ENCODE data around the gene BTF3.

Gene BTF3

GRCh38 chr5:73513996-73514395 lies 15.8 kb downstream of the BTF3 start:
- ATAC-seq = no peak

DNA sequence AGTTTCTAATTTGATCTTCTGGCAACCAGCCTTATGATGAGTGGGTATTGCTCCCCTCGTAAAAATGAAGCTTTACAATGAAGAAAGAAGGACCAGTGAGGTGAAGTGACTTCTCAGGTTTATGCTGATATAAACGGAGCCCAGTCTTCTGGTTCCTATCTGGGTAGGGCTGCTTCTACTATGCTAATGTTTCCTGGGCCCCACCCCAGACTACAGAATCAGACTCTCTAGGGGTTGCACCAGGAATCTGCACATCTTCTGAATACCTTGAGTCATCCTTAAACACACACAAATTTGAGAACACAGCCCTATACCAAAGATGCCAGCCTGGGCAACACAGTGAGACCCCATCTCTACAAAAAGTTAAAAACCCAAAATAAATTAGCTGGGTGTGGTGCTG lies 16.2 kb downstream of the BTF3 start:
- no peak for ATAC-seq
- no peak for TF ChIP-seq GLIS3 (CRISPR knock-in tag; IDR thresholded peaks at IDR 0.05)
- TF ChIP-seq CSDC2 (CRISPR knock-in tag; IDR thresholded peaks at IDR 0.05) = no peak
- TF ChIP-seq, protein P1, sequence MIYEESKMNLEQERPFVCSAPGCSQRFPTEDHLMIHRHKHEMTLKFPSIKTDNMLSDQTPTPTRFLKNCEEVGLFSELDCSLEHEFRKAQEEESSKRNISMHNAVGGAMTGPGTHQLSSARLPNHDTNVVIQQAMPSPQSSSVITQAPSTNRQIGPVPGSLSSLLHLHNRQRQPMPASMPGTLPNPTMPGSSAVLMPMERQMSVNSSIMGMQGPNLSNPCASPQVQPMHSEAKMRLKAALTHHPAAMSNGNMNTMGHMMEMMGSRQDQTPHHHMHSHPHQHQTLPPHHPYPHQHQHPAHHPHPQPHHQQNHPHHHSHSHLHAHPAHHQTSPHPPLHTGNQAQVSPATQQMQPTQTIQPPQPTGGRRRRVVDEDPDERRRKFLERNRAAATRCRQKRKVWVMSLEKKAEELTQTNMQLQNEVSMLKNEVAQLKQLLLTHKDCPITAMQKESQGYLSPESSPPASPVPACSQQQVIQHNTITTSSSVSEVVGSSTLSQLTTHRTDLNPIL (CRISPR knock-in tag; IDR thresholded peaks at IDR 0.05; ENCODE audit: low read depth) = no peak

More at GRCh38 chr5:73513996-73514395, 15.8 kb downstream of the BTF3 start:
- TF ChIP-seq ZFP30 (CRISPR knock-in tag; IDR thresholded peaks at IDR 0.05) (no peak), TSHZ2 (CRISPR knock-in tag; IDR thresholded peaks at IDR 0.05) (no peak), TCF4 (CRISPR knock-in tag; IDR thresholded peaks at IDR 0.05; ENCODE audit: borderline replicate concordance) (no peak)
- TF ChIP-seq, protein P2, sequence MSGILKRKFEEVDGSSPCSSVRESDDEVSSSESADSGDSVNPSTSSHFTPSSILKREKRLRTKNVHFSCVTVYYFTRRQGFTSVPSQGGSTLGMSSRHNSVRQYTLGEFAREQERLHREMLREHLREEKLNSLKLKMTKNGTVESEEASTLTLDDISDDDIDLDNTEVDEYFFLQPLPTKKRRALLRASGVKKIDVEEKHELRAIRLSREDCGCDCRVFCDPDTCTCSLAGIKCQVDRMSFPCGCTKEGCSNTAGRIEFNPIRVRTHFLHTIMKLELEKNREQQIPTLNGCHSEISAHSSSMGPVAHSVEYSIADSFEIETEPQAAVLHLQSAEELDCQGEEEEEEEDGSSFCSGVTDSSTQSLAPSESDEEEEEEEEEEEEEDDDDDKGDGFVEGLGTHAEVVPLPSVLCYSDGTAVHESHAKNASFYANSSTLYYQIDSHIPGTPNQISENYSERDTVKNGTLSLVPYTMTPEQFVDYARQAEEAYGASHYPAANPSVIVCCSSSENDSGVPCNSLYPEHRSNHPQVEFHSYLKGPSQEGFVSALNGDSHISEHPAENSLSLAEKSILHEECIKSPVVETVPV (CRISPR knock-in tag; IDR thresholded peaks at IDR 0.05) = no peak

DNA sequence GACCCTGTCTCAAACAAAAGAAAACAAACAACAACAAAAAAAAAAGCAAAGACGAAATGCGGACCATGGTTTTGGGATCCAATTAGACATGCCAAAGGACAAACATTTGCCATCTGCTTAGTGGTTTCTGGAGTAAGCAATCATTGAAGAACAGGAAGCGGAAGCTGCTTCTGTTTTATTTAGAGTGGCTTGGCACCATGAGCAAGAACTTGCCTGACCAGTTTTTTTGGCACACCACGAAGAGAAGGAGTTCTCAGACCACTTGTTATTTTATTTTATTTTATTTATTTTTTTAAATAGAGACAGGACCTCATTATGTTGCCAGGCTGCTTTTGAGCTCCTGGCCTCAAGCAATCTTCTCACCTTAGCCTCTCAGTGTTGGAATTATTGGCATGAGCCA lies 17.0 kb downstream of the BTF3 start:
- TF ChIP-seq GLIS3 (CRISPR knock-in tag; IDR thresholded peaks at IDR 0.05) (no peak), TCF4 (CRISPR knock-in tag; IDR thresholded peaks at IDR 0.05; ENCODE audit: borderline replicate concordance) (no peak), ARNTL (CRISPR knock-in tag; IDR thresholded peaks at IDR 0.05; ENCODE audit: borderline replicate concordance, low read depth) (no peak), ZNF8 (CRISPR knock-in tag; IDR thresholded peaks at IDR 0.05) (no peak), OSR1 (CRISPR knock-in tag; IDR thresholded peaks at IDR 0.05) (no peak)
- TF ChIP-seq, protein P1 (CRISPR knock-in tag; IDR thresholded peaks at IDR 0.05; ENCODE audit: low read depth) = no peak
- ATAC-seq = no peak

- peak; percentile 100 for ATAC-seq
- TF ChIP-seq ZFP30 (CRISPR knock-in tag; IDR thresholded peaks at IDR 0.05) = no peak
- TF ChIP-seq PPARA (CRISPR knock-in tag; IDR thresholded peaks at IDR 0.05; ENCODE audit: borderline replicate concordance) = no peak
- 0 out of 2 replicates have a peak, but pooled peaks have one; percentile 53 for TF ChIP-seq ZFP3 (CRISPR knock-in tag; IDR thresholded peaks at IDR 0.05)
- TF ChIP-seq ZNF70 (CRISPR knock-in tag; IDR thresholded peaks at IDR 0.05) = no peak
These were observed 21.5 kb downstream of the BTF3 start for GRCh38 chr5:73519531-73520283.

- TF ChIP-seq ZNF70 (CRISPR knock-in tag; IDR thresholded peaks at IDR 0.05) (no peak), ESRRG (CRISPR knock-in tag; IDR thresholded peaks at IDR 0.05) (no peak), ISL1 (CRISPR knock-in tag; IDR thresholded peaks at IDR 0.05) (no peak), TOX (CRISPR knock-in tag; IDR thresholded peaks at IDR 0.05; ENCODE audit: borderline replicate concordance) (no peak), ARNTL (CRISPR knock-in tag; IDR thresholded peaks at IDR 0.05; ENCODE audit: borderline replicate concordance, low read depth) (no peak), GLIS3 (CRISPR knock-in tag; IDR thresholded peaks at IDR 0.05) (no peak), RARB (CRISPR knock-in tag; IDR thresholded peaks at IDR 0.05) (no peak)
- TF ChIP-seq, protein P3, sequence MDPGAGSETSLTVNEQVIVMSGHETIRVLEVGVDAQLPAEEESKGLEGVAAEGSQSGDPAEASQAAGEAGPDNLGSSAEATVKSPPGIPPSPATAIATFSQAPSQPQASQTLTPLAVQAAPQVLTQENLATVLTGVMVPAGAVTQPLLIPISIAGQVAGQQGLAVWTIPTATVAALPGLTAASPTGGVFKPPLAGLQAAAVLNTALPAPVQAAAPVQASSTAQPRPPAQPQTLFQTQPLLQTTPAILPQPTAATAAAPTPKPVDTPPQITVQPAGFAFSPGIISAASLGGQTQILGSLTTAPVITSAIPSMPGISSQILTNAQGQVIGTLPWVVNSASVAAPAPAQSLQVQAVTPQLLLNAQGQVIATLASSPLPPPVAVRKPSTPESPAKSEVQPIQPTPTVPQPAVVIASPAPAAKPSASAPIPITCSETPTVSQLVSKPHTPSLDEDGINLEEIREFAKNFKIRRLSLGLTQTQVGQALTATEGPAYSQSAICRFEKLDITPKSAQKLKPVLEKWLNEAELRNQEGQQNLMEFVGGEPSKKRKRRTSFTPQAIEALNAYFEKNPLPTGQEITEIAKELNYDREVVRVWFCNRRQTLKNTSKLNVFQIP (CRISPR knock-in tag; IDR thresholded peaks at IDR 0.05; ENCODE audit: borderline replicate concordance, low read depth) = no peak
- TF ChIP-seq, protein P2 (CRISPR knock-in tag; IDR thresholded peaks at IDR 0.05) = no peak
- TF ChIP-seq, protein P1 (CRISPR knock-in tag; IDR thresholded peaks at IDR 0.05; ENCODE audit: low read depth) = no peak
- no peak for ATAC-seq
These were observed 24.7 kb downstream of the BTF3 start for GRCh38 chr5:73522989-73523388.
